CD4-positive, alpha-beta T cell treated with Interferon alpha-2 for 1 hour (primary cell): ENCODE data around the gene SPPL2C.
"Not testable (repeated sequence)": the region's sequence is repeated elsewhere in the genome, so short reads cannot be mapped to it uniquely, and the experiment has no call there.

Experiments
- DNase-seq, 2 donors: peaks; one replicate each; pipeline ENCODE4 v3.0.0-alpha.2; 2020 to 2022

SPPL2C gene

DNA sequence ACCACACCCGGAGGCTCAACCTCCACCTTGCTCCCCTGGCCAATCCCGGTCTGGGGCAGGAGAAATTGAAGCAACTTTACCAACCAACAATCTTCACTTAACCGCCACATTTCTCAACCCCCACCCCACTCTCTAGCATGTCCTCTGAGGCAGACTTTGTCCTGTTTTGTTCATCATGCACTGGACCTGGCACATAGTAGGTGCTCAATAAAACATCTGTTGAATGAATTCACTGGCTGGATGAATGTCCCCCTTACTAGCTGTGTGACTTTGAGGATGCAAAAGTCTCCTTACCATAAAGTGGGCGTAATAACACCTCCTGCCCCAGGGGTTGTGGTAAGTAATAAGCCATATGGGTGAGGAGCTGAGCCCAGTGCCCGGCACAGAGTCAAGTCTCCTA lies 5.8 kb downstream of the SPPL2C start:
- DNase-seq = no peak

DNA sequence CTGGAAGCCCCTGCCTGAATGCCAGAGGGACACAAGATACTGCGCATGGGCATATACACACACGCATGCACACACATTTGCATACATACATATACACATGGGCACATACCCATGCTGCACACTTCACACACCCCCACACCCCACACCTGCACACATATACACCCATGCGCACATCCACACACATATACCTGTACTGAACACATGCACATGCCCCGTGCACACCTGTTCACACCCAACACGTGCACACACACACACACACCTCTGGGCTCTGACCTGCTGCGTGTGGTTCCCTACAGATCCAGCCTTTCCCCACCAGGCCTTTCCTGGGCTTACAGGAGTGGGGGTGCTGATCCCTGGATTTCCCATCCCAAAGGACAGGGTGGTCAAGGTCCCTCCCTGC lies 6.3 kb downstream of the SPPL2C start:
- no peak for DNase-seq

DNA sequence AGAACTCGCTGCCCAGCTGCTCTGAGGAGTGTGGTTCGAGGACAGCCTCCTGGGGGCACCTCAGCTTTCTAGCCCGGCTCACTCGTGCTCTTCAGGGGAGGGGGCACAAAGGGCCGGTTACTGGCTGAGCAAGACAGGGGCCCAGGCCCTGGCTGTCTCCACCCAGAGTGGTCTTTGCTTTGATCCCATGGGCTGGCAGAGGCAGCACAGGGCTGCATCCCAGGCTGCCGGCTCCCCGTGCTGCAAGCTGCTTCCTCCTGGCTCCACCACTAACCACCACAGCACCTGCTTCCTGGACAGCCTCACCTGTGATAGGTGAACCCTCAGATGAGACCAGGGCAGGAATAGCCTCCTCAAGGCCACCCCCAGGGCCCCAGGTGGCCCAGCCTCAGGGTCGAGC lies 6.8 kb downstream of the SPPL2C start:
- DNase-seq = no peak

DNA sequence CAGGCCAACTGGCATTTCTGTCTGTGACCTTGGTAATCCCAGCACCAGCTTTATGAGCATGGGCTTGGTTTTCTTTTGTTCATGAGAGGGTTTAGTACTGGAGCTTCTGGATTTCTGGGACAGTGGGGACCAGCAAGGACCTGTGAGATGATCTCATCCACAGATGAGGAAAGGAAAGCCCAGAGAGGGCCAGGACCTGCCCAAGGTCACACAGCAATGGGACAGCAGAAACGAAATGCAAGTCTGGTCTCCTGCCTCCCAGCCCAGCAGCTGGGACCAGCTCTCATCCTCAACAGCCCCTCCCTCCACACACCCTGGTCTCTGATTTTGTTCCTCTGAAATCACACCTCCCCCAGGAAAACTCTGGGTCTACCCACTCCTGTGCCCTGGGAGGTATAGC lies 7.2 kb downstream of the SPPL2C start:
- no peak for DNase-seq

DNA sequence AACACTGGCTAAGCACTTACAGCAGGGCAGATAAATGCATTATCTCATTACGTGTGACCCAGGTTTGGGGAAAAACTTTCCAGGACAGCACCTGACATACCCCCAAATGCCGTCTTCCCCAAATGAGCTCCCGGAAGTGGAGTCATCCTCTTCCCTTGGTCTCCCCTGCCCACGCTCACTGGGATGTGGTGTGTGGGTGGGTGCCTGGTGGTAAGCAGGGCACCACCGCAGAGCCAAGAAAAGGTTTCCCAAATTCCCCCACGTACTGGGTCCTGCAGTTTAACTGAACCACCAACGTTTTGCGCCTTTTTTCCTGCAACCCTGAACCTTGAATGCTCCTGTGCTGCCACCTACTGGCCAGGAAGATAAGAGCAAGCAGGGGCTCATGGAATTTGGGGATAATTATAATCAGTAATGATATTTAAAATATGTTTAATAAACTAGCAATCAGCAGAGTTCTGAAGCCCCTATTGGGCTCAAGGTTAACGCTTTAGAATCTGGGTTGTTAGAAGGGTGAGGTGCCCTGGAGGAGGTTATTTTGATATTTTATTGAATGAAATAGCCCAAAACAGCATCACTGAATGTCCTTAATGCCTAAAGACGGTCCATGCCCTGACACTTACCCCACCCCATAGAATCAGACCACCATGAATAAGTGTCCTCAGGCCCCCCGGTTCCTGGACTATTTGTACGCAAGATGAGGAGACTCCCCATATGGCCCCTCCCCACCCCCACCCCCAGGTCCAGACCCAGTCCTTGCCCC lies 8.0 kb downstream of the SPPL2C start:
- DNase-seq = peak; percentile 30 to 57

DNA sequence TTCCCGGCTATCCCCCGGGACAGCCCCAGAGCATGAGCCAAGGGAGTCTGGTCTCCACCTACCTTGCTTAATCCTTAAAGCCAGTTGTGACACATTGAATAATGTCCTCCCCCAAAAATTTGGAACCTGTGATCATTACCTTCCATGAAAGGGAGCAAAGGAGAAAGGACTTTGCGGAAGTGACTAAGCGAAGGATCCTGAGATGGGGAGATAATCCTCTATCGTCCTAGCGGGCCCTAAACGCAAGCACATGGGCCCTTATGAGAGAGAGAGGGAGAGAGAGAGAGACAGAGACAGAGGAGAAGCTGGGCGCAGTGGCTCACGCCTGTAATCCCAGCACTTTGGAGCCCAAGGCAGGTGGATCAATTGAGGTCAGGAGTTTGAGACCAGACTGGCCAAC lies 9.5 kb downstream of the SPPL2C start:
- DNase-seq = no peak

DNA sequence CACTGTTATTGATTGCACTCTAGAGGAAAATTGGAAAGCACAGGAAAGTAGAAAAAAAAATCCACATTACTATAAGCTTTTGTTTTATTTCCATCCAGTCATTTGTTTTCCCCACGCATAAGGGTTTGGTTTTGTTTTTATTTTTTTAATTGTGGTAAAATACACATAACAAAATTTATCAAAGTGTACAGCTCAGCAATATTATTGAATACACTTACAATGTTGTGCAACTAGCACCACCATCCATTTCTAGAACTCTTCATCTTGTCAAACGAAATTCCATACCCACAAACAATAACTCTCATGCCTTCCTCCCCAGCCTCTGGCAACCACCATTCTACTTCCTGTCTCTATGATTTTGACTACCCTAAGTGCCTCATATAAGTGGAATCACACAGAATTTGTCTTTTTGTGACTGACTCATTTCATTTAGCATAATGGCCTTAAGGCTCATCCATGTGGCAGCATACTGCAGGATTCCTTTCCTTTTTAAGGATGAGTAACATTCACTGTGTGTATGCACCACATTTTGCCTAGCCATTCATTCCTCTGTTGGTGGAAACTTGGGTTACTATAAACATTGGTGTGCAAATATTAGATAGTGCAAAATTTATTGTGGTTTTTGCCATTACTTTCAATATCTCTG lies 11.1 kb downstream of the SPPL2C start:
- no peak for DNase-seq

DNA sequence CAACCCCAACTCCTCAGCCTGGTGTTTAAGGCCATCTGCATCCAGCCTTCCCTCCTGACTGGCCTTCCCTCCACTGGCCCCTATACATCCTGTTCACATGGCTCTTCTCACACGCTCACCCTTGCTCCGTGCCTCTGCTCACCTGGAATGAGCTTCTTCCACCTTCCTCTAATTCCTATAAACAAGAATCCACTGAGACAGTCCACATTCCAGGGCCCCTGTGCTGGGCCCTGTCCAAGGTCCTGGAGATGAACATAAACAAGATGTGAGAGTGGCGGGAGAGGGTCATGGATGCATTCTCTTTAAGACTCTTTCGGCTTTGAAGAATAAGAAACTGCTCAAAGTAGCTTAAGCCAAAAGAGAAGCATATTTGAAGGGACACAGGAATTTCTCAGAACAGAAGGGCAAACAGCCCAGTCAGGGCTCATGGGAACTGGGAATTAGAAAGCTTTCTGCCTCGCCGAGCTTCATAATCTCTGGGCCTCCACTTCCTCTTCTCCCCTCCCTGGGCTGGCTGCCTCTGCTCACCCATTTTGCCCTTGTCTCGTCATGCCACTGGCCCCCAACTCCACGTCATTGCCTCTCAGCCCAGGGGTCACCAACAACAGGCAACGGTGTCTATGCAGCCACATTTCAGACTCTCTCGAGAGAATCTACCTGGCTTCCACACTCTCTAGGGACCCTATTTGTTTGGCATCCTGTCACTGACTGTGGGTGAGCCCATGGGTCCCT lies 13.5 kb downstream of the SPPL2C start:
- DNase-seq = no peak

DNA sequence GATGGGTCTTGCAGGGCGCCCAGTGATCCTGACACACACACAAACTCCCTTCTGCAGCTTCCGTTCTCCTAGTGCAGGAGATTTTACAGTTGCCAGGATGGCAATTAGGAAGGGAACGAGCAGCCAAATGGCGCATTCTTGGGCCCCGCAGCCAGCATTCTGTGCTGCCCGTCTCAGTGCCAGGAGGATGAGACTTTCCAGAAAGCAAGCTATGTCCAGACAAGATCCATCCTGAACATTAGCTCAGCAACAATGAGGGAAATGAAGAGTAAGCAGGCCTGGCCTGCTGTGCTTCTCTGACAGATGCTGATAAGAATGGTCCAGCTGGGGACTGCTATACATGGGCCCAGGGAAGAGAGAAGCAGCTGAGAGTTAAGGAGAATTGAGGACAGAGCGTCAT lies 16.5 kb downstream of the SPPL2C start:
- DNase-seq = no peak

DNA sequence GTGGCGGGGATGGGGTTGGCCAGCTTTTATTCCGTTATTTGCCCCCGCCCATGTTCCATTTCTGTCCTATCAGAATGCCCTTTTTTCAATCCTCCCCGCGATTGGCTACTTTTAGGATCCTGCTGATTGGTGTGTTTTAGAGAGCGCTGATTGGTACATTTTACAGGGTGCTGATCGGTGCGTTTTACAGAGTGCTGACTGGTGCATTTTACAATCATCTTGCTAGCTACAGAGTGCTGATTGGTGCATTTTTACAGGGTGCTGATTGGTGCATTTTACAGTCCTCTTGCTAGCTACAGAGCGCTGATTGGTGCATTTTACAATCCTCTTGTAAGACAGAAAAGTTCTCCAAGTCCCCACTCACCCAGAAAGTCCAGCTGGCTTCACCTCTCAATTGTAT lies 17.4 kb downstream of the SPPL2C start:
- not testable (repeated sequence) for DNase-seq

DNA sequence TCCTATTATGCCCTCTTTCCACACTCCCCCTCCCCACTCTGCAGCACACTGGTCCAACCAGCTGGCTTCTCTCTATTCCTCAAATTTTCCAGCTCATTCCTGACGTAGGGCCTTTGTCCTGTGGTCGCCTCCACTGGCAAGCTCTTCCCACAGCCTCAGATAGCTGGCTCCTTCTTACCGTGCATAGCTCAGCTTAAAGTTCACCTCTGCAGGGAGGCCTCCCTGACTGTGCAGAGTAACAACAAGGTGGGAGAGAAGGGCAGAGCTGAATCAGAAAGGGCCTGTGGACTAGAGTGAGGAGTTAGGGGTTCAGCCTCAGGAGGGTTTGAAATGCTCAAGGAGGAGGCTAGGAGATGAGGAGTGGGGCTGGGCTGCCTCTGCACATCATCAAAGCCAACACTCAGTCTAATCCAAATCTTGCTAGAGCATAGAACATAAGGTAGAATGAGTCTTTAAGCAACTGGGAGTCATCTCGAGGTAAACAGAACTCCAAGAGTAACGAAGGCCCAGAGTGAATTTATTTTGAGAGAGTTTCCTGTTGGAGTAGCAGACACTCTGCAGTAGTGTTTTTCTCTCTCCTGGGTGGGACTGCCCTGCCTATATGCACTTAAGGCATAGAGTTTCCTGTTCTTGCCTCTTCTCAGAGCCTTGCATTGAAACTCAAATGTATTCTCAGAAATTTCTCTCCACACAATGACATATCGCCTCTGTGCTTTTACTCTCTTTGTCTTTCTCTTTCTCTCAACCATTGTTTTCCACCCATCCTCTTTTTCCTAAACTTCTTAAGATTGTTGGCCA lies 19.4 kb downstream of the SPPL2C start:
- DNase-seq = no peak

DNA sequence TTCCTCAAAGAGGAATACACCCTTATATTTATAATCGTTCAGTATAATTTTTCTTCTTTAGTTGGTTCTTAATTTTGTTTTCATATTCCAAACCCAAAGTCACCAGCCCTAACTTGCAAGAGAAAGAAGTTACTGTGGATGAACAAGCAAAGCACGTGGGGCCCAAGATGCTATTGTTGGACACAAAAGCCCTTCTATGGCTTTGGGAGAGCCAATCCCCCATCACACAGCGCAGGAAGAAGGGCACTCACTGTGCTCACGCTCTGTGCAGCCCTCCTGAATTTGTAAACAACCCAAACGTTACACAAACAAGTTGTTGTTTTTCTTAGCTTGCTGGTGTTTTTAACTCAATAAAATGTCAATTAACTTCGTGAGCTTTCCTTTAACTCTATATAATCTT lies 22.5 kb downstream of the SPPL2C start:
- no peak for DNase-seq

DNA sequence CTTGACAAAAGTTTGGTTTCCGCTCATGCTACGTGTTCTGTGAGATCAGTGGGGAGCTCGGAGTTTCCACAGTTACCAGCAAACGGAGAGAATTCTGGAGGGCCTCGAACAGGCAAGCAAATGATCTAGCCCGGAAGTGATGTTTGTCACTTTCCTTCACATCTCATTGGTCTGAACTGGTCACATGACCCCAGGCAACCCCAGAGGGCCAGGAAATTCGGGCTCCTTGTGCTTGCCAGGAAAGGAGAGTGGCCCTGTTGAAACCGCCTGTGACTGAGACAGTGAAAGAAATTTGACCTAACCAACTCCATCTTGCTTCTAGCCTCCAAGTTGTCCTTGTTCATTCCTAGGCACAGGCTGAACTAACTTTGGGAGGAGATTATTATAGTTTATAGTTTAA lies 23.0 kb downstream of the SPPL2C start:
- DNase-seq = no peak

DNA sequence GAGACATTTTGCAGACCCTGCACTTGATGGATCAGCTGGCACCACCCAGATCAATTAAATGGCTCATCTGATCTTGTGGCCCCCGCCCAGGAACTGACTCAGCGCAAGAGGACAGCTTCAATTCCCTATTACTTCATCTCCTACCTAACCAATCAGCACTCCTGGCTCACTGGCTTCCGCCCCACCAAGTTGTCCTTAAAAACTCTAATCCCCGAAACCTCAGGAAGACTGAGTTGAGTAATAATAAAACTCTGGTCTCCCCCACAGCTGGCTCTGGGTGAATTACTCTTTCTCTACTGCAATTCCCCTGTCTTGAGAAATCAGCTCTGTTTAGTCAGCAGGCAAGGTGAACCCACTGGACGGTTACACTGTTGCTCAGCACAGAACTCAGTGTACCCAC lies 23.6 kb downstream of the SPPL2C start:
- no peak for DNase-seq

DNA sequence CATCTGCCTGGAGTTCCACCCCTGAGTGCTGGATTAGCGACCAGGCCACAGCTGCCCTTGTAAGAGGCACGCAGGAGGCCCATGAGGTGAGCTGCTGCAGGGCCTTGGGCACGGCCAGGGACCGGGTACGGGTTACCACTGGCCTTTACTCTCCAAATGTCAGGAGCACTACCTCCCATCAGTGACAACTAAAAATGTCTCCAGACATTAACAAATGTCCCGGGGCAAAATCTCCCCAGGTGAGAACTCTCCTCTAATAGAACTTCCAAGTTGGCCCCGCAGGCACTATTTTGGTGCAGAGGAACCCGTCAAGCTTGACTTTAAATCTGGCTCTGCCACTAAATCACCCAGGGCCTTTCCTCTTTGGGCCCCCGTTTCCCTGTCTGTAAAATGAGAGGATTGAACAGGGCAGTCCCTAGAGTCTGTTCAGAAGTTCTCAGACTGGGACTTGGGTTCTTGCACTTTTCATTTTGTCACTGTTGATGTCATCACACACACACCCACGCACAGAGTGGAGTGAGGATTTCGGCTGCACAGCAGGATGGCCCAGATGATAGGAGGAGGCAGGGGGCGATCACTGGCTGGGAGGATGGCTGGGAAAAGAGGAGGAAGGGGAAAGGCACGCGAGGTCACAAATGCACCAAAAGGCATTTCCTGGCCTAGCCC lies 25.1 kb downstream of the SPPL2C start:
- DNase-seq = no peak

DNA sequence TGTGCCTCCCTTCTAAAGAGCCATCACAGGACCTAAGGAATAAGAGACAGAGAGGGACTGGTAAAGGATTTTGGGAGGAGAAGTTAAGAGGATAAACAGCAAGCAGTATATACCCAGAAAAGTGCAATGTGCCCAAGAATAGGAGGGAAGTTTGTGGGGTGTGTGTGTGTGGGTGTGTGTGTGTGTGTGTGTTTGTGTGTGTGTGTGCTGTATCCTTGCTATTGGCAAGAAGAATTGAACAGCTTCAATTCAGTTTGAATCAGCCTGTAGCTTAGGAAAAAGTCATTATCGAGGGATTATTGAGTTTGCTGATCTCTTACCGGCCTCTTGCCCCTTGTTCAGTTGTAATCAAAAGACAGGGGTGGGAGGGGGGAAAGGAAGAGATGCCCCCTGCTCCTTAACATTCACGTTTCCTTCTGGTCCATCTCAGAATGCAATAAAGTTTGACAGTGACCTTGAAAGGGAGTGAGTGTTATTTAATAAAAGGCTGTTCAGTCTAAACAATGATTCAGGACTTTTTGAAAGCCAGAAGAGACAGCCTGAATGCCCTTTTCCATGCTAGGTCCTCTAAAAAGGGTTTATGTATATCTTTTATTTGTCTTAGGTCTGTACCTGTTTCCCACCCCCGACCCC lies 25.8 kb downstream of the SPPL2C start:
- no peak for DNase-seq

DNA sequence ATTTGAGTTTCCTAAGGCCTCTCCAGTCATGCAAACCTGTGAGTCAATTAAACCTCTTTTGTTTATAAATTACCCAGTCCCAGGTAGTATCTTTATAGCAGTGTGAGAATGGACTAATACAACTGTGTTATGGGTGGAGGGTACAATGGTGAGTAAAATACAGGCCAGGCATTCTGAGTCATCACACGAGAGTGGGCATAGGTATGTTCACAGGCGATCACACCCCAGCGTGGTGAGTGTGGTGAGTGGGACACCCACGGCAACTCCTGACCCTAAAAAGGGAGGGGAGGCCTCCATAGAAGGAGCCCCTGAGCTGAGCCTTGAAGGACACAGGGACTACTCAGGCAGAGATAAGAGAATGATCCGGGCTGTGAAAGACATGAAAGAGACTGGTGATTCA lies 27.0 kb downstream of the SPPL2C start:
- no peak for DNase-seq

DNA sequence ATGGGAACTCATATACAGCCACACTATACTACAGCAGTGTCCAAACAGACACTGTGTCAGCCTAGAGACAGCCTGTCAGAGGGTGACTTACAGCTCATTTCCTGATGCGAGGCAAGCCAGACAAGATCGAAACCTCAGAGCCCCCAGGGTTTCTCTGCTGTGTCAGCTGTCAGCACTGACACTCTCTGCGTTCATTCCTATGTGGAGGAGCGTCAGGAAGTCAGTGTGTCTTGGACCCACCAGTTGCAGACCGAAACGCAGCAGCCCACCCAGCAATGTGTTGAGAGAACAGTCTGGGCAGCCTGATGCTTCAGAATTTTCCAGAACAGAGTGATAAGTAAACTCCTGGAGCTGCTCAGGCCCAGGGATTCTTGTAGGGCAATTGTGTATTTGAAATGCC lies 29.0 kb downstream of the SPPL2C start:
- DNase-seq = peak in 1 of 2 donors; percentile 30

DNA sequence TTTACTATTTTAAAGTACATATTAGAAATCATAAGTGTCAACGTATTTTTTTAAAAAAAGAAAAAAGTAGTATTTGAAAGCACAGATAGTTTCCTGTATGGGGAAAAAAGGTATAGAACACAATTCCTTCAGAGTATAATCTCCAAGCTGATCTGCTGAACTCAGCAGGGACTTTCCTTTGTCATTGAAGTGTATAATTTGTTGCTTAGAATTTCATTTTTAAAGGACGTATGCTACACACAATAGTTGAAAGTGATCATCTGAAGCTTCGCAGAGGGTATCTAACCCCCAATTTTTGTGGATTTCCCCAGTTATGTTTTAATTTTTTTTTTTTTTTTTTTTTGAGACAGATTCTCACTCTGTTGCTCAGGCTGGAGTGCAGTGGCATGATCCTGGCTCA lies 29.5 kb downstream of the SPPL2C start:
- DNase-seq = peak in 1 of 2 donors; percentile 35

DNA sequence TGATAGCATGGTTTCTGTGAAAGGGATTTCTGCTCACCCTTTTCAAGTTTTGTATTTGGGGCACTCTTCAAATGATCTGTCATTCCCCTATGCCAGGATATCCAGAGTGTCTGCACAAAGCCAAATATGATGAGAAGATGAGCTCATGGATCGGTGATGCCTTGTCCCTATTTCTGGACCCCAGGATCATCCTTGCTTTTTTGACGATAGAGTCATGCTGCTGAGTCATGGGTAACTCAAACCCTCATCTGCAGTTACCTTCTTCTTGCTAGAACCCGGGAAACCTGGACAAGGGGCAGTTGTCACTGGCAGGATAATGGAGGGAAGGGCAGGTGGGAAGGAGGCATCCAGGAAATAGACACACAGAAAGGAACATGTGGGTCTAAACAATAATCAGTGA lies 31.9 kb downstream of the SPPL2C start:
- no peak for DNase-seq

DNA sequence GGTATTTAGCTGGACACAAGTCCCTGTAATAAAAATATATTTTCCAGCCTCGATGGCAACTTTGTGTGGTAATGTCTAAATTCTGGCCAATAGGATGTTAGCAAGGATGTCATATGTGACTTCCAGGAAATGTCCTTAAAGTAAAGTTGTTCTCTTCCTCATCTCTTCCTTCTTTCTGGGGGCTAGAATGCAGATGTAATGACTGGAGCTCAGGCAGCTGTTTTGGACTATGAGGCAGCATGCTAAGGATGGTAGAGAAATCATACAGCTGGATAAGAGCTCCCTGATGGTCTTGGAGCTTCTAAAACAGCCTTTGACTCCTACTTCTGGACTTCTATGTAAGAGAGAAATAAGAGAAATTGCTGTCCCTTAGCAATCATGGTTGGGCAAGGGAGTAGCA lies 32.8 kb downstream of the SPPL2C start:
- DNase-seq = no peak

DNA sequence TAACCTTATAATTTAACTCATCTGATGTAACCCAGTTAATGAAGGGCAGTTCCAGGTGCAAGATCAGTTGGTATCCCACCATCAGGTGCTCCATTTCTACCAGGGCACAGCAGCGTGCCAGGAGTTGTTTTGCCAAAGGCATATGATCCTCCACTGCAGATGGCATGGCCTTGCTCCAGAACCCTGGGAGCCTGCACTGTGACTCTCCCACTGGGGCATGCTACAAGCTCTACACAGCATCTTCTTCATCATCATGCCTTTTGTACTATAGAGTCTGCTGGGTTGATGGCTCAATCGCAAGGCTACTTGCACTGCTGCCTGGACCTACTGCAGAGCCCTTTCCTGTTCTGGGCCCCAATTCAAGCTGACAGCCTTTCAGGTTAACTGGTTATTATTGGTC lies 38.4 kb downstream of the SPPL2C start:
- no peak for DNase-seq
